ENCODE data around the gene NAAA.

- no peak for TF ChIP-seq POLR2AphosphoS5 (IDR thresholded peaks at IDR 0.05; ENCODE audit: borderline replicate concordance, low read depth, low read length)
- TF ChIP-seq EZH2 (IDR thresholded peaks at IDR 0.05): no peak
- TF ChIP-seq FOXP2 (optimal IDR thresholded peaks at IDR 0.05; ENCODE audit: control extremely low read depth, extremely low read length, insufficient read depth): no peak
Observed at GRCh38 chr4:75963558-75963957, 22.7 kb upstream of the NAAA start.
